Lower leg skin (tissue), 3 donors: Measurements from ENCODE around the gene APBA1.

Source experiments
- CTCF ChIP-seq, 3 donors: fragments of 450-650 bp; IDR thresholded peaks; one replicate each; pipeline ENCODE4 v1.5.1; 2016; ENCODE audit warnings: antibody characterized with exemption in 3 of 3, mild to moderate bottlenecking in 3 of 3, moderate library complexity in 2 of 3
- POLR2A ChIP-seq, 2 donors: fragments of 450-650 bp; IDR thresholded peaks; one replicate each; pipeline ENCODE4 v1.6.1; 2016 to 2017; ENCODE audit warnings: antibody characterized with exemption in 2 of 2, mild to moderate bottlenecking in 1 of 2, moderate library complexity in 1 of 2

DNA sequence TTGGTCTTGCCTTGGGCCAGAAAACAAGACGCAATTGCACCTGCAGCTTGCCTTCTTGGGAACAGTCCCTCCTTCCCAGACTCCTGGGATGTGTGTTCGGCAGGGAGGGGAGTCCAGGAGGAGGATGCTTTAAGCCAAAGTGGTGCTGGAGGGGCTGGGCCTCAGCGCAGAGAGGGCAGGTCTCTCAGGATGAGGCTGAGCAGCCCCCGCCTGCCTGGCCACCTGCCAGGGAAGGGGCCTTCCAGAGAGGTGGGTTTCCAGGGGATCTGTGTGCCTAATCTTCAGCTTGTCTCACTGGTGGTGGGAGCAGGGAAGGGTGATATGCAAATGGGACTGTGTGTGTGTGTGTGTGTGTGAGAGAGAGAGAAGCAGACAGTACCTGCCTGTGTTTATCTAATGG is 242.0 kb downstream of the APBA1 start:
- no peak for TF ChIP-seq CTCF (IDR thresholded peaks at IDR 0.05)
- no peak for TF ChIP-seq POLR2A (IDR thresholded peaks at IDR 0.05)
